T-helper 1 cell treated with Interleukin-12 subunit alpha and Interleukin-12 subunit beta and Interleukin-4 antibody, amounts not matched to agents 30 μg/mL and 1 μg/mL, for 36 hours (primary cell): ENCODE results near the gene ZDHHC17.

Experiments used
- H3K27ac Mint-ChIP-seq: one replicate; pipeline ENCODE4 v1.8.0; 2021; ENCODE audit warnings: mild to moderate bottlenecking, mixed read lengths
- H3K27me3 Mint-ChIP-seq: one replicate; pipeline ENCODE4 v1.8.0; 2021; ENCODE audit warnings: low read depth, mixed read lengths
- H3K36me3 Mint-ChIP-seq: one replicate; pipeline ENCODE4 v1.8.0; 2021; ENCODE audit warnings: low read depth, mixed read lengths
- H3K4me1 Mint-ChIP-seq: one replicate; pipeline ENCODE4 v1.8.0; 2021; ENCODE audit warnings: low read depth, mixed read lengths
- H3K4me3 Mint-ChIP-seq: one replicate; pipeline ENCODE4 v1.8.0; 2021; ENCODE audit warnings: mild to moderate bottlenecking, moderate library complexity, mixed read lengths
- H3K9me3 Mint-ChIP-seq: one replicate; pipeline ENCODE4 v1.8.0; 2021; ENCODE audit warnings: mixed read lengths

The ZDHHC17 gene

DNA sequence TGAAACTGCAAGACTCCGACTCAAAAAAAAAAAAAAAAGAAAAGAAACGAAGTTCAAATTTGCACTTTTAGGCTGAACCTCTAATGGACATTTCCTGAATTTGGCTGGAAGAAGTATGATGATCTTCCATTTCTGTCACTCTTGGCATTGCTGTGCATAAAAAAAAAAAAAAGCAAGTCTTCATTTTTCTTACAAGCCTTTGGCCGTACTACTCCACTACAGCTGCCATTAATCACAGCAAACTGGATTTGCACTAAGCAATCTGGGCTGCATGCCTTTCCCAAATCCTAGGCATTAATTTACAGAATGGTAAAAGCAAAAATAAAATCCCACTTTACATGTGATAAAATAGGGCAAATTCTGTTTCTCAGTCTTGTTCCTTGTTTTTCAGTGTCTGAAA, 107.8 kb downstream of the ZDHHC17 start:
- H3K9me3 Mint-ChIP-seq: no peaks in the 10 kb centered on the region
- H3K4me1 Mint-ChIP-seq: no peaks in the 10 kb centered on the region
- no peak overlapping the region for H3K4me3 Mint-ChIP-seq
- H3K27me3 Mint-ChIP-seq: peaks cover 17% of the 10 kb centered on the region
- H3K36me3 Mint-ChIP-seq: no peaks in the 10 kb centered on the region
- H3K27ac Mint-ChIP-seq: no peak overlapping the region

GRCh38 chr12:76872415-76872814, 108.5 kb downstream of the ZDHHC17 start:
- H3K27ac Mint-ChIP-seq: no peak overlapping the region
- H3K27me3 Mint-ChIP-seq: peaks cover 24% of the 10 kb centered on the region
- H3K4me1 Mint-ChIP-seq: no peaks in the 10 kb centered on the region
- H3K9me3 Mint-ChIP-seq: no peaks in the 10 kb centered on the region
- no peaks in the 10 kb centered on the region for H3K36me3 Mint-ChIP-seq
- H3K4me3 Mint-ChIP-seq: no peak overlapping the region

DNA sequence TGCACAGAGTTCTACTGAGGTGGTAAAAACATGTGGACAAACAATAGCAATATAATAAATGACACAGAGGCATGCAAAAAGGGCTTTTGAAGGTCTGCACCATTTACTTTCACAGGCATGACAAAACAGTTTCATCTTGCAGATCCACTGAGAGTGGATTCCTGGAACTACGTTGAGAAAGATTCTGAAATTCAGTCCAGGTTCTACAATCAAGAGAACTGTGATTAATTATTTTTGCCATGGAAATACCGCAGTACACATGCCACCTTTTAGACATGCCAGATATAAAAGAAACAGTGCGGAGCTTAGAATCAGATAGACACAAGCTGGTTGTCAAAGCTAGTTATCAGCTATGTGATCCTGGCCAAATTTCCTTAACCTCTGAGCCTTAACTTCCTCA, 110.1 kb downstream of the ZDHHC17 start:
- no peaks in the 10 kb centered on the region for H3K9me3 Mint-ChIP-seq
- no peak overlapping the region for H3K27ac Mint-ChIP-seq
- H3K27me3 Mint-ChIP-seq: peaks cover 36% of the 10 kb centered on the region
- no peak overlapping the region for H3K4me3 Mint-ChIP-seq
- no peaks in the 10 kb centered on the region for H3K36me3 Mint-ChIP-seq
- peaks cover 5% of the 10 kb centered on the region for H3K4me1 Mint-ChIP-seq

GRCh38 chr12:76874491-76875190, 110.7 kb downstream of the ZDHHC17 start:
- H3K9me3 Mint-ChIP-seq: no peaks in the 10 kb centered on the region
- no peak overlapping the region for H3K27ac Mint-ChIP-seq
- no peak overlapping the region for H3K4me3 Mint-ChIP-seq
- H3K36me3 Mint-ChIP-seq: no peaks in the 10 kb centered on the region
- H3K4me1 Mint-ChIP-seq: peaks cover 9% of the 10 kb centered on the region
- peaks cover 41% of the 10 kb centered on the region for H3K27me3 Mint-ChIP-seq

DNA sequence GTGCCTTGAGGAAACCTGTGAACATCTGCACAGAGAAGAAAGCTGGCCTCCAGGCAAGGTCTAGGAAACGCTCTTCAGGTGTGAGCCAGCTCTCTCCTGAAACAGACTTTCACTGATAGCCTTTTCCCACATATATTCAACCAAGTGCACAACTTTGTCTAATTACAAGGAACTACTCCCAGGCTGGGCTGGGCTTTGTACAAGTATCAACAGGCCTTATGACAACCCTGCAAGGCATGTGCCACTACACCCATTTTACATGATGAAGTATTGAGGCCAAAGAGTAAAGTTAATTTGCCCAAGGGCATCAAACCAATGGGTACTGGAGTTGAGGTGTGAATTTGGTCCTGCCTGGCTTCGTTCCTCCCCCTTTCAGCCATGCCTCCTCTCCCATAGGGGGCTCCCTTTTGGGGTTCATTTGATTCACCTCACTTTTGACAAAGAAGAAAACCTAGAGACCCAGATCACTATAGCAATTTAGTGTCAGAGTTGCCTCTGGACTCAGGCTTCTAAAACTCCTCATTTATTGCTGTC, 112.8 kb downstream of the ZDHHC17 start:
- peaks cover 11% of the 10 kb centered on the region for H3K4me1 Mint-ChIP-seq
- H3K36me3 Mint-ChIP-seq: no peaks in the 10 kb centered on the region
- no peaks in the 10 kb centered on the region for H3K9me3 Mint-ChIP-seq
- H3K27me3 Mint-ChIP-seq: peaks cover 58% of the 10 kb centered on the region
- H3K27ac Mint-ChIP-seq: no peak overlapping the region
- H3K4me3 Mint-ChIP-seq: no peak overlapping the region

DNA sequence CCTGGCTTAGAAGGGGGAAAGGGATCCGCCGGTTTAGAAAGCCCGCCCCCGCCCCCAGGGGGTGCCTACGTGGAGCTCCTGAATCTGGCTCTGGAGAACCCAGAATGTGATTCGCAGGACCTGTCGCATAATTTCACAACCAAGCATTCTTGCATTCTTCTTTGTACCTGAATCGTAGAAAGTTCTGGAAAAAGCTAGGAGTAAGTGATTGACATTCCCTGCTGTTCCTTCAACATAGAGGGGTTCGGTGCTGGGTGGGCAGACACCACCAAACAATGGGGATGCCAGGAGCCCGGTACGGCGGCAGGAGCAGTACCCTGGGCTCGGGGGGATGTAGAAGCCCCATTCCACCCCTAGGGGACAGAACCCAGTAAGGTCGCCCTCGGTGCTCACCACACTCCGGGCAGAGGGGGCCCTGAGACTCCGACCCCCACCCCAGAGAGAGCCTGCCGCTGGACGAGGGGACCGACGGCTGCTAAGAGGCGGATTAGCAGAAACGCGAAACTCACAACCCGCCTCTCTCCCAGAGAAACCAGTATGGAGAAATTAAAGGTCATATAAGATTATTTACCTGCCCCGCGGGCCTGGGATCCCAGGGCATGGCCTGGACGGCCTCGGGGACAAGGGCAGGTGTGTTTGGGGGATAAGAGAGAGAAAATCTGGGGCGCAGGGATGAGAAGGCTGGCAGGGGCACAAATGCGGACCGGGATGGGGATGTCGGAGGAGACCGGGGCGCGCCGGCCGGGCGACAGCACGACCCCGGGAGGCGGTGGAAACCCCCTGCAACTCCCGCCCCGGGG, 114.4 kb downstream of the ZDHHC17 start:
- Mint-ChIP-seq H3K4me1 (peaks cover 11% of the 10 kb centered on the region), H3K4me3 (peak overlapping the region; percentile 95), H3K27me3 (peaks cover 61% of the 10 kb centered on the region), H3K27ac (no peak overlapping the region), H3K36me3 (no peaks in the 10 kb centered on the region), H3K9me3 (no peaks in the 10 kb centered on the region)

DNA sequence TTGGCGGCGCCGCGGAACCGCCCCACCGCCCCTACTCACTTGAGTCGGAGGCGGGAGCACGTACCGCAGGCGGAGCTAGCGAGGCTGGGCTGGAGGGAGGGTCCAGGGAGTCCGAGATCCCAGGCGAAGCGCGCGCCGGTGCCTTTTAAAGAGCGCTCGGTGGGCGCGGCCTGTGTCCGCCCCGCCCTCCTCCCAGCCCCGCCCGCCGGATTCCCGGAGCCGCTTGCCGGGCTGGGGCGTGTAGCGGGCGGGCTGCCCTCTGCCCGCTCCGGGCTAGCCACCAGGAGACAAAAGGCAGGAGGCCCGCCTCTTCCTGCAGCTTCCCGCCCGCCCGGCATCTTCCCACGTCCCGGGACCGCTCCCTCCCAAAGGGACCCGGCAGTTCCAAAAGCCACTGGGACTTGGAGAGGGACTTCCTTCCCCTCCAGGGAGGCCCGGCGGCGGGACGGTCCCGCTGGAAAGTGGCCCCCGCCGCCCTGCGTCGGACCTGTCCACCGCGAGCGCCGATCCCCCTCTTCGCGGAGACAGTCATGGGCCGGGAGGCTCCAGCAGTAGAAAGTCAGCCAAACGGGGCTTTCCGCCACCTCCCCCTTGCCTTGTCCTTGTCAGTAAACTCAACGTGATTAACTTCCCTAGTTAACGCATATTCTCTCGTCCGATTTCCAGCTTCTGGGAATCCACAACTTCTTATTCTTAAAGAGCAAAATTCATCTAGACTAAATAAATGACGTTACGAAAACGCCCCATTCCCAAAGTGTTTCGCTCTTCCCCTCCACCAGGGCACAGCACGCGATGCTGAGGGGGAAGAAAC, 115.2 kb downstream of the ZDHHC17 start, which contains the start of gene CSRP2:
CSRP2 (minus strand) TSS at position 121 of the 811 bp plus-strand sequence. CDS start 12,759 bp downstream, outside the sequence.
- H3K4me1 Mint-ChIP-seq: peaks cover 11% of the 10 kb centered on the region

GRCh38 chr12:76879710-76880518, 116.0 kb downstream of the ZDHHC17 start:
- peak overlapping the region; percentile 85 for H3K4me3 Mint-ChIP-seq
- H3K36me3 Mint-ChIP-seq: no peaks in the 10 kb centered on the region
- H3K27me3 Mint-ChIP-seq: peaks cover 67% of the 10 kb centered on the region
- H3K4me1 Mint-ChIP-seq: peaks cover 11% of the 10 kb centered on the region
- no peaks in the 10 kb centered on the region for H3K9me3 Mint-ChIP-seq
- H3K27ac Mint-ChIP-seq: no peak overlapping the region

More for the DNA sequence above, 115.2 kb downstream of the ZDHHC17 start, which contains the start of gene CSRP2:
- peaks cover 67% of the 10 kb centered on the region for H3K27me3 Mint-ChIP-seq
- no peaks in the 10 kb centered on the region for H3K9me3 Mint-ChIP-seq
- peak within 1 kb of the TSS; percentile 95 for H3K4me3 Mint-ChIP-seq
- H3K36me3 Mint-ChIP-seq: no peaks in the 10 kb centered on the region
- H3K27ac Mint-ChIP-seq: no peak within 1 kb of the TSS

- Mint-ChIP-seq H3K4me1 (peaks cover 11% of the 10 kb centered on the region), H3K27ac (no peak overlapping the region), H3K9me3 (no peaks in the 10 kb centered on the region), H3K27me3 (peaks cover 63% of the 10 kb centered on the region), H3K36me3 (no peaks in the 10 kb centered on the region), H3K4me3 (peak overlapping the region; percentile 28)
Measured at GRCh38 chr12:76880519-76881023, 116.7 kb downstream of the ZDHHC17 start.

DNA sequence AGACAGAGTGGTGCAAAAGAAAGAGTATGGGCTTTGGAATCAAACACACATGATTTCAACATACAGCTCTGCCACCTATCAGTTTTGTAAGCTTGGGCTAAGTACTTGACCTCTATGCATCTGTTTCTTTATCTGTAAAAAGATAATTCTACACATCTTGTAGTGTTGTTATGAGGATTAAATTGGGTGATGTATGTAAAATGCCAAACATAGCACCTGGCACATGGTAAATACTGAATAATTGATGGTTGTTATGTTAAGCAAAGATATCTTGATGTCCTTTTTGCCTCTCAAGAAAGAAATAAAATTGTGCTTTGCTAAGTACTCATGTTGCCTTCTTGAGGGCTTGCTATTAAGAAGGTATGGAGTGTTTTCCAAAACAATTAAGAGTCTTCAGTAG, 117.2 kb downstream of the ZDHHC17 start:
- H3K36me3 Mint-ChIP-seq: no peaks in the 10 kb centered on the region
- peaks cover 11% of the 10 kb centered on the region for H3K4me1 Mint-ChIP-seq
- H3K27ac Mint-ChIP-seq: no peak overlapping the region
- peaks cover 60% of the 10 kb centered on the region for H3K27me3 Mint-ChIP-seq
- no peak overlapping the region for H3K4me3 Mint-ChIP-seq
- H3K9me3 Mint-ChIP-seq: no peaks in the 10 kb centered on the region

- Mint-ChIP-seq H3K4me1 (peaks cover 11% of the 10 kb centered on the region), H3K36me3 (no peaks in the 10 kb centered on the region), H3K27ac (no peak overlapping the region), H3K4me3 (no peak overlapping the region), H3K27me3 (peaks cover 48% of the 10 kb centered on the region), H3K9me3 (no peaks in the 10 kb centered on the region)
Measured at GRCh38 chr12:76882367-76882766, 118.5 kb downstream of the ZDHHC17 start.

- no peaks in the 10 kb centered on the region for H3K9me3 Mint-ChIP-seq
- H3K4me3 Mint-ChIP-seq: no peak overlapping the region
- H3K4me1 Mint-ChIP-seq: peaks cover 9% of the 10 kb centered on the region
- no peak overlapping the region for H3K27ac Mint-ChIP-seq
- no peaks in the 10 kb centered on the region for H3K36me3 Mint-ChIP-seq
- peaks cover 40% of the 10 kb centered on the region for H3K27me3 Mint-ChIP-seq
Measured at GRCh38 chr12:76883151-76883550, 119.2 kb downstream of the ZDHHC17 start.

- peaks cover 6% of the 10 kb centered on the region for H3K4me1 Mint-ChIP-seq
- no peaks in the 10 kb centered on the region for H3K9me3 Mint-ChIP-seq
- no peak overlapping the region for H3K27ac Mint-ChIP-seq
- peaks cover 34% of the 10 kb centered on the region for H3K27me3 Mint-ChIP-seq
- H3K4me3 Mint-ChIP-seq: no peak overlapping the region
- no peaks in the 10 kb centered on the region for H3K36me3 Mint-ChIP-seq
Measured at GRCh38 chr12:76883811-76884210, 119.9 kb downstream of the ZDHHC17 start.
